Measurements from ENCODE around the gene DNAAF5.
"Not testable (repeated sequence)": the region's sequence is repeated elsewhere in the genome, so short reads cannot be mapped to it uniquely, and the experiment has no call there.

DNAAF5 gene

DNA sequence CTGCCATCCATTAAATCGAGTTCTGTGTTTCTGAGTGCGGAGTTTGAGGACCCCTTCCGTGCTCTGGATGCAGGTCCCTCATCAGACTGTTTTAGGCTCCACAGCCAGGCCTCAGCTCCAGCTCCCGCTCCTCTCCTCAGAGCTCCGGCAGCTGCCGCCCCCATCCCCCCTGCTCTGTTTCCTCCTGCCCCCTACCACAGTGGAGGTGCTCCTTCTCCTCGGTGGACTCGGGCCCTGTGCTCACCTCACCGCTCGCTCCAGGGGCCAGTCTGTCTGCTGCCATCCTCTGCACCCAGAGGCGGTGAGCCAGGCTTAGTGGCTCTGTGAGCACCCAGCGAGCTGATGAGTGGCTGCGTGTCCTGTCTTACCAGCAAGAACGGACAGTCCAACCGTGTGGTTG lies 21.9 kb downstream of the DNAAF5 start:
- DNase-seq, result no peak

GRCh38 chr7:749140-749551 lies 22.6 kb downstream of the DNAAF5 start:
- no peak for DNase-seq

DNA sequence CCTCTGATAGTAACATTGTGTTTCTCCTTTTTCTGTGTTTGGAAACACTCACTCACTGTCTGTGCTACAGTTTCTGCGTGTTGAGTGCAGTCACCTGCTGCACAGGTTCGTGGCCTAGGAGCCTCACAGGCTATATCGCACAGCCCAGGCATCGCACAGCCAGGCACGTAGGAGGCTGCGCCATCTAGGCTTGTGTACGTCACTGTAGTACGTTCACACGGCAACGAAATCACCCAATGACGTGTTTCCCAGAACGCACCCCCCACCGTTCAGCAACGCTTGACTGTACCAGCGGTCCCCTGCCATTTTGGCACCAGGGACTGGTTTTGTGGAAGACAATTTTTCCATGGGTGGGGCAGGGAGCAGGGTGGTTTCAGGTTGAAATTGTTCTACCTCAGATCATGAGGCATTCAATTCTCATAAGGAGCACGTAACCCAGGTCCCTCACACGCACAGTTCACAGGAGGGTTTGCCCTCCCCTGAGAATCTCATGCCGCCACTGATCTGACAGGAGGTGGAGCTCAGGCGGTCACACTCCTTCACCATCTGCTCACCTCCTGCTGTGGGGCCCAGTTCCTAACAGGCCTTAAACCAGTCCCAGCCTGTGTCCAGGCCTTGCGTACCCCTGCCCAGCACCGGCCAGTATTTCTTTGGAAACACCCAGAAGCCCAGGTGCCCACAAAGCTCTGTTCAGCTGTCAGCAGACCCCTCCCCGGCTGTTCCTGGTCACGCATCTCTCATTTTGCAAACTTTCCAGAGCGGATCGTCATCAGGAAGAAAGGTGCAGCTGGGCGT lies 23.8 kb downstream of the DNAAF5 start:
- DNase-seq, result no peak

DNA sequence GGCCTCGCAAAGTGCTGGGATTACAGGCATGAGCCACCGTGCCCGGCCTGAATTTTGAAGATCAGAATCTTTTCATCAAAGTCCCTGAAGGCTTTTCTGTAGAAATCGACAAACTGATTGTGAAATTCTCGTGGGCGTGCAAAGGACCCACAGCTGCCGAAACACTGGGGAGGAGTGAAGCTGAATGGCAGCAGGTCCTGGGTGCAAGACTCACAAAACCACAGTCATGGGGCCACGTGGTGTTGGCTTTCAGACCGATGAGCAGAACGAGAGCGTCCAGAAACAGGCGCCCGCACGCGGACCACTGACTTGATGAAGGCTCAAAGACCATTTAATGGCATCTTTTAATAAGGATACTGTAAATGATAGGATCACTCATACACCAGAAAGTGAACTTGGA lies 25.3 kb downstream of the DNAAF5 start:
- no peak for DNase-seq

GRCh38 chr7:752256-752655 lies 25.8 kb downstream of the DNAAF5 start:
- not testable (repeated sequence) for DNase-seq

DNA sequence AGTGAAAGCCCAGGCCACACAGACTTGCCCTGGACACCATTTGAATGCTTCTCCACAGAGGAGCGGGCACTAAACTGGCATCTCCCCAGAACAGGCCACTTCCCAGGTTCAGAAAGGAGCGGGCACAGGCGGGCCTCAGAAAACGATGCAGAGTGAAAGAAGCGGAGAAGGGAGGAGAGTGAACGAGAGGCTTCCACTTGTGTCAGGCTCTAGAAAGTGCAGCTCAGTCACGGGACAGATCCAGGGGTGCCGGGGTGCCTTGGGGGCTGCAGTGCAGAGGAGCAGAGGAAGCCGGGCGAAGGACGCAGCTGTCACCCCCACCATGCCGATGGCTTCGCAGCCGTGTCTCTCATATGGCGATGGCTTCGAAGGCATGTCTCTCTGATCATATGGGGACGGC lies 26.7 kb downstream of the DNAAF5 start:
- no peak for DNase-seq

- no peak for DNase-seq
Observed at GRCh38 chr7:754531-755412, 28.3 kb downstream of the DNAAF5 start.

- no peak for DNase-seq
Observed at GRCh38 chr7:755413-755805, 28.9 kb downstream of the DNAAF5 start.

GRCh38 chr7:756231-756927 lies 29.9 kb downstream of the DNAAF5 start:
- DNase-seq, result no peak

GRCh38 chr7:756928-757560 lies 30.5 kb downstream of the DNAAF5 start:
- DNase-seq, result no peak

DNA sequence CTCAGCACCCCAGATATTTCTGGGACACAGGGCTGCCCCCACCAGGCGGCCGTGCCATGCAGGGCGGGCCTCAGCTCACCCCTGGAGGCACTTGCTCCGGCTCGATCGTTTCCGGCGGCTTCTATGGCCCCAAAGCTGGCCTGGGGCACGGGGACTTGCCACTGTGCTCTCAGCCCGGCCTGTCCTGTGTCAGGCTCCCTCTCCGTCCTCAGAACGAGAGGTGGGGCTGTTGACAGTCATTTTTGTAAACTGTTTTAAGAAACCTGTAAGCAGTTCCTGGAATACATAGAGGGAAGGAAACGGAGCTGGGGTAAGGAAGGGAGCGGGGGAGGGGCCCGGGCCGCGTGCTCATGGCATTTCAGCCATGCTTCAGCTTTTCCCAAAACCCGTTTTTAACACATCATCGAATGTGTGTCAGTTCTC lies 31.3 kb downstream of the DNAAF5 start:
- DNase-seq, result no peak

DNA sequence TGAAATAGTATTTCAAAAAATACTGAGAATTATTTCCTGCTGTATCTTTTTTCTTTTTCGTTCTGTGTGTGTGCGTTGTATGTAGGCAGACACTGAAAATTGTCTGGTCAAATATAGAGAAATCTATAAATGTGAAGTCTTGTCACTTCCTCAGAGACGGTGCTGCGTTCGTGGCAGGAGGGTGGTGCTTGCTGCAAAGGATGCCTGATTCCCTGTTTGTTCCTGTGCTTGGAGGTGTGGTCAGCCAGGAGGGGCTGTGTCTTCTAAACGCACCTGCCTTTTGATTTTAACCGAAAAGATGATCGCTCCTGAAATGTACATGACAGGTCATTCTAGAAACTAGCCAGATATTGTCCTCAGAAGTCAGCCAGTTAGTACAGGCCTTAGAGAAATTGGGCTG lies 33.1 kb downstream of the DNAAF5 start:
- no peak for DNase-seq

GRCh38 chr7:760006-760405 lies 33.5 kb downstream of the DNAAF5 start:
- no peak for DNase-seq

GRCh38 chr7:761101-761500 lies 34.6 kb downstream of the DNAAF5 start:
- no peak for DNase-seq

- DNase-seq, result no peak
Observed at GRCh38 chr7:761631-762030, 35.1 kb downstream of the DNAAF5 start.

GRCh38 chr7:762885-763284 lies 36.4 kb downstream of the DNAAF5 start:
- no peak for DNase-seq

DNA sequence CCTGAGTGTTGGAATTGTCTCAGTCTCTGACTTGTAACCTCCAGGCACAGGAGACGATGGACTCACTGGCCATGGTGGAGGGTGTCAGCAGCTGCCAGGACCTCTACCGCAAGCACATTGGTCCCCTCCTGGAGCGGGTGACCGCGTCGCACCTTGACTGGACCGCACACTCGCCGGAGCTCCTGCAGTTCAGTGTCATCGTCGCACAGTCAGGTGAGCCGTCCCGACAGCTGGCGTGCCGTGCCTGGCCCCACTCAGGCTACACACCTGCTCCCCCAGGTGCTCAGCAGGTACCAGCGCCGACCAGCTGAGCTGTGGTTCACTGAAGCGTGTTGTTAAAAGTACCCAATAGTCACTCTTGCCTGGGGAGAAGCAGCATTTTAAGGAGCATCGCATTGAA lies 37.3 kb downstream of the DNAAF5 start:
- DNase-seq, result no peak

GRCh38 chr7:765383-765782 lies 38.9 kb downstream of the DNAAF5 start:
- DNase-seq, result no peak

DNA sequence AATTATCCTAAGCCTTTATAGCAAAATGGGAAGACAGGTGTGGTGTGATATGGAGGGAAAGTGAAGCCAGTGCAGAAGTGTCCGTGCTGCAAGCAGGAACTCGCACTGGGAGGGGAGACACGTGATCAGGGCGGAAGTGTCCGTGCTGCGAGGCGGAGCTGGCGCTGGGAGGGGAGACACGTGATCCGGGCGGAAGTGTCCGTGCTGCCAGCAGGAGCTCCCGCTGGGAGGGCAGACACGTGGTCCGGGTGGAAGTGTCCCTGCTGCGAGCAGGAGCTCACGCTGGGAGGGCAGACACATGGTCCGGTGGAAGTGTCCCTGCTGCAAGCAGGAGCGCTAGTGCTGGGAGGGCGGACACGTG lies 41.1 kb downstream of the DNAAF5 start:
- no peak for DNase-seq

- no peak for DNase-seq
Observed at GRCh38 chr7:767941-768731, 41.6 kb downstream of the DNAAF5 start.

GRCh38 chr7:768881-769504 lies 42.5 kb downstream of the DNAAF5 start:
- no peak for DNase-seq

- DNase-seq, result no peak
Observed at GRCh38 chr7:770336-770735, 43.8 kb downstream of the DNAAF5 start.
